Liver (tissue), 9 donors: ENCODE measurements around the gene PERCC1. TPM values are rescaled to one million over a fixed set of nuclear protein-coding genes. Genes with fewer than 3 reads are reported as not detected.

Experiments
- DNase-seq: peaks from one replicate; pipeline ENCODE4 v3.0.0-alpha.2; 2017; ENCODE audit warnings: low spot score
- H3K27ac ChIP-seq, 2 donors: one replicate each; pipeline ENCODE4 v1.7.0; 2013; ENCODE audit warnings: inconsistent platforms in 2 of 2, low read length in 2 of 2, control low read depth in 1 of 2, low read depth in 1 of 2, mild to moderate bottlenecking in 1 of 2
- H3K27me3 ChIP-seq, 4 donors: one replicate each; pipeline versions ENCODE4 v1.6.1 to v1.7.0; 2013; ENCODE audit warnings: low read length in 3 of 4, inconsistent platforms in 1 of 4, mild to moderate bottlenecking in 1 of 4, moderate library complexity in 1 of 4; ENCODE audit not compliant: control insufficient read depth in 4 of 4, insufficient read depth in 4 of 4
- H3K36me3 ChIP-seq, 4 donors: one replicate each; pipeline versions ENCODE4 v1.6.1 to v1.7.0; 2013; ENCODE audit warnings: low read length in 3 of 4, mild to moderate bottlenecking in 3 of 4, low read depth in 1 of 4, moderate library complexity in 1 of 4; ENCODE audit not compliant: control insufficient read depth in 4 of 4, insufficient read depth in 3 of 4
- H3K4me1 ChIP-seq, 4 donors: one replicate each; pipeline versions ENCODE4 v1.6.1 to v1.7.0; 2013; ENCODE audit warnings: low read length in 3 of 4, mild to moderate bottlenecking in 3 of 4, moderate library complexity in 1 of 4; ENCODE audit not compliant: control insufficient read depth in 4 of 4, insufficient read depth in 4 of 4
- H3K4me3 ChIP-seq, 3 donors: one replicate each; pipeline versions ENCODE4 v1.6.1 to v1.7.0; 2013; ENCODE audit warnings: low read length in 3 of 3, control low read depth in 1 of 3, low read depth in 1 of 3, mild to moderate bottlenecking in 1 of 3
- H3K9ac ChIP-seq, 2 donors: one replicate each; pipeline ENCODE4 v1.7.0; 2013; ENCODE audit warnings: low read length in 2 of 2, mild to moderate bottlenecking in 2 of 2, moderate library complexity in 2 of 2, control low read depth in 1 of 2, low read depth in 1 of 2
- H3K9me3 ChIP-seq, 4 donors: one replicate each; pipeline versions ENCODE4 v1.6.1 to v1.7.0; 2013; ENCODE audit warnings: low read length in 3 of 4; ENCODE audit not compliant: control insufficient read depth in 4 of 4
- EGR1 ChIP-seq, 2 donors: IDR thresholded peaks; 2 replicates each; pipeline ENCODE4 v1.6.1; 2016 to 2018; ENCODE audit warnings: antibody characterized with exemption in 2 of 2, low read depth in 2 of 2
- FOXA1 ChIP-seq: IDR thresholded peaks from 2 replicates; pipeline ENCODE4 v1.6.1; 2016; ENCODE audit warnings: antibody characterized with exemption
- FOXA2 ChIP-seq: IDR thresholded peaks from 2 replicates; pipeline ENCODE4 v1.6.1; 2016; ENCODE audit warnings: antibody characterized with exemption
- GABPA ChIP-seq, 2 donors: IDR thresholded peaks in 1 of 2; conservative IDR thresholded peaks in 1 of 2; 2 replicates each; pipeline ENCODE4 v1.6.1; 2016; ENCODE audit warnings: antibody characterized with exemption in 2 of 2, mild to moderate bottlenecking in 1 of 2, moderate library complexity in 1 of 2
- HNF4A ChIP-seq, 2 donors: conservative IDR thresholded peaks; 2 replicates each; pipeline ENCODE4 v1.6.1; 2016; ENCODE audit warnings: antibody characterized with exemption in 2 of 2, mild to moderate bottlenecking in 2 of 2
- HNF4G ChIP-seq: IDR thresholded peaks from 2 replicates; pipeline ENCODE4 v1.6.1; 2016; ENCODE audit warnings: antibody characterized with exemption
- NR2F2 ChIP-seq: IDR thresholded peaks from 2 replicates; pipeline ENCODE4 v1.6.1; 2016; ENCODE audit warnings: antibody characterized with exemption
- RAD21 ChIP-seq, 2 donors: IDR thresholded peaks; 2 replicates each; pipeline ENCODE4 v1.6.1; 2016; ENCODE audit warnings: antibody characterized with exemption in 2 of 2, mild to moderate bottlenecking in 2 of 2
- RXRA ChIP-seq, 2 donors: IDR thresholded peaks; 2 replicates each; pipeline ENCODE4 v1.6.1; 2017 to 2018; ENCODE audit warnings: antibody characterized with exemption in 2 of 2, mild to moderate bottlenecking in 1 of 2
- SP1 ChIP-seq: IDR thresholded peaks from 2 replicates; pipeline ENCODE4 v1.6.1; 2018; ENCODE audit warnings: antibody characterized with exemption, mild to moderate bottlenecking
- TAF1 ChIP-seq: conservative IDR thresholded peaks from 2 replicates; pipeline ENCODE4 v1.6.1; 2016; ENCODE audit warnings: antibody characterized with exemption, mild to moderate bottlenecking
- YY1 ChIP-seq: IDR thresholded peaks from 2 replicates; pipeline ENCODE4 v1.6.1; 2016; ENCODE audit warnings: antibody characterized with exemption, mild to moderate bottlenecking
- WGBS: extraction: QIAGEN DNeasy Blood & Tissue Kit; methylation state at CpG from one replicate; pipeline ENCODE4 v1.1.7; 2013; 5-methylcytosine and 5-hydroxymethylcytosine counted together
- polyA plus RNA-seq, 2 donors: library from polyadenylated mRNA; stranded (reverse) in 1 of 2; unstranded in 1 of 2; fragments of 200-250 nt in 1 of 2; fragments of >200 nt in 1 of 2; fragmentation: Nextera tagmentation in 1 of 2; extraction: Ambion mirVana in 1 of 2; gene quantifications; one replicate each; pipeline versions ENCODE4 v1.2.1 to v1.2.3, GENCODE V29; 2013 to 2015
- total RNA-seq, 2 donors: library from RNA; depleted of rRNA; stranded (reverse); fragments of >200 nt; gene quantifications; one replicate each; pipeline ENCODE4 v1.2.3, GENCODE V29; 2014
- TF ChIP-seq, protein P1 (sequence below): IDR thresholded peaks from 2 replicates; pipeline ENCODE4 v1.6.1; 2016; ENCODE audit warnings: antibody characterized with exemption
- TF ChIP-seq, protein P2 (sequence below): fragments of 150-350 bp; IDR thresholded peaks from 2 replicates; pipeline ENCODE4 v1.5.1; 2017; ENCODE audit warnings: improper control_type of control experiment, low read depth, low read length; ENCODE audit not compliant: missing input control
- TF ChIP-seq, protein P3 (sequence below): IDR thresholded peaks from 2 replicates; pipeline ENCODE4 v1.6.1; 2016; ENCODE audit warnings: antibody characterized with exemption
- TF ChIP-seq, protein P4 (sequence below): IDR thresholded peaks from 2 replicates; pipeline ENCODE4 v1.6.1; 2016; ENCODE audit warnings: antibody characterized with exemption, mild to moderate bottlenecking
- donor health status: healthy.
- donor health status: healthy.
- donor health status: healthy.
- donor health status: healthy.
- donor health status: healthy.

Gene PERCC1
- total and polyA plus RNA-seq, 4 donors, result 0.50 to 4.7 TPM; not detected in 2

DNA sequence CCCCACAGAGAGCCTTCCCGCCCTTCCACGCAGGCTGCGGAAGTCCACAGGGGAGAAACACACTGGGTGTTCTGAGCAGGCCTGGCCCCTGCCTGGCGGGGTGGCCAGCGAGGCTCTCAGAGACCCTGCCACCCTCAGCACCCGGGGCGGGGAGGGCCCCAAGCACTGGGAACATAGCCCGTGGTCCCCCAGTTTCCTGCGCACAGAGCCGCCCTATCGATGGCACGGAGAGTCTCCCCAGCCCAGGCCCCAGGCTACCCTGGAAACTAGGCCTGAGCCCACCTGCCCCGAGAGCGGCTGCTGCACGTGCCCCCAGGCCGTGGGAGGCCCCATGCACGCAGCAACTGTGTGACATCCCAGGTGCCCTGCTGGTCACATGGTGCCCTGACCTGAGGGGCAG, 23.7 kb downstream of the PERCC1 start:
- no peaks in the 10 kb centered on the region for H3K27me3 ChIP-seq
- H3K9ac ChIP-seq, result no peak overlapping the region
- H3K36me3 ChIP-seq, result peaks cover 0 to 55% (median 8%) of the 10 kb centered on the region in 4 donors
- H3K9me3 ChIP-seq, result no peaks in the 10 kb centered on the region
- H3K27ac ChIP-seq, result no peak overlapping the region
- no peak overlapping the region for H3K4me3 ChIP-seq
- H3K4me1 ChIP-seq, result no peaks in the 10 kb centered on the region
- WGBS, result 94% methylated on average over 17 of the region's 17 CpGs
- TF ChIP-seq, protein P1, sequence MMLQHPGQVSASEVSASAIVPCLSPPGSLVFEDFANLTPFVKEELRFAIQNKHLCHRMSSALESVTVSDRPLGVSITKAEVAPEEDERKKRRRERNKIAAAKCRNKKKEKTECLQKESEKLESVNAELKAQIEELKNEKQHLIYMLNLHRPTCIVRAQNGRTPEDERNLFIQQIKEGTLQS, result no peak
- no peak for TF ChIP-seq SP1
- no peak for TF ChIP-seq GABPA (IDR thresholded peaks at IDR 0.05 in 1 of 2, conservative IDR thresholded peaks at IDR 0.05 in 1 of 2)
- TF ChIP-seq RXRA (IDR thresholded peaks at IDR 0.05), result no peak
- TF ChIP-seq FOXA2, result no peak
- TF ChIP-seq HNF4A (conservative IDR thresholded peaks at IDR 0.05), result no peak
- TF ChIP-seq, protein P2, sequence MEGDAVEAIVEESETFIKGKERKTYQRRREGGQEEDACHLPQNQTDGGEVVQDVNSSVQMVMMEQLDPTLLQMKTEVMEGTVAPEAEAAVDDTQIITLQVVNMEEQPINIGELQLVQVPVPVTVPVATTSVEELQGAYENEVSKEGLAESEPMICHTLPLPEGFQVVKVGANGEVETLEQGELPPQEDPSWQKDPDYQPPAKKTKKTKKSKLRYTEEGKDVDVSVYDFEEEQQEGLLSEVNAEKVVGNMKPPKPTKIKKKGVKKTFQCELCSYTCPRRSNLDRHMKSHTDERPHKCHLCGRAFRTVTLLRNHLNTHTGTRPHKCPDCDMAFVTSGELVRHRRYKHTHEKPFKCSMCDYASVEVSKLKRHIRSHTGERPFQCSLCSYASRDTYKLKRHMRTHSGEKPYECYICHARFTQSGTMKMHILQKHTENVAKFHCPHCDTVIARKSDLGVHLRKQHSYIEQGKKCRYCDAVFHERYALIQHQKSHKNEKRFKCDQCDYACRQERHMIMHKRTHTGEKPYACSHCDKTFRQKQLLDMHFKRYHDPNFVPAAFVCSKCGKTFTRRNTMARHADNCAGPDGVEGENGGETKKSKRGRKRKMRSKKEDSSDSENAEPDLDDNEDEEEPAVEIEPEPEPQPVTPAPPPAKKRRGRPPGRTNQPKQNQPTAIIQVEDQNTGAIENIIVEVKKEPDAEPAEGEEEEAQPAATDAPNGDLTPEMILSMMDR, result no peak
- no peak for TF ChIP-seq TAF1
- no peak for TF ChIP-seq EGR1 (IDR thresholded peaks at IDR 0.05; ENCODE audit: low read depth in 2 of 2)
- TF ChIP-seq, protein P3, sequence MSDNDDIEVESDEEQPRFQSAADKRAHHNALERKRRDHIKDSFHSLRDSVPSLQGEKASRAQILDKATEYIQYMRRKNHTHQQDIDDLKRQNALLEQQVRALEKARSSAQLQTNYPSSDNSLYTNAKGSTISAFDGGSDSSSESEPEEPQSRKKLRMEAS, result no peak
- TF ChIP-seq YY1, result no peak
- TF ChIP-seq FOXA1, result no peak
- TF ChIP-seq RAD21 (IDR thresholded peaks at IDR 0.05), result no peak
- TF ChIP-seq NR2F2, result no peak
- no peak for DNase-seq

DNA sequence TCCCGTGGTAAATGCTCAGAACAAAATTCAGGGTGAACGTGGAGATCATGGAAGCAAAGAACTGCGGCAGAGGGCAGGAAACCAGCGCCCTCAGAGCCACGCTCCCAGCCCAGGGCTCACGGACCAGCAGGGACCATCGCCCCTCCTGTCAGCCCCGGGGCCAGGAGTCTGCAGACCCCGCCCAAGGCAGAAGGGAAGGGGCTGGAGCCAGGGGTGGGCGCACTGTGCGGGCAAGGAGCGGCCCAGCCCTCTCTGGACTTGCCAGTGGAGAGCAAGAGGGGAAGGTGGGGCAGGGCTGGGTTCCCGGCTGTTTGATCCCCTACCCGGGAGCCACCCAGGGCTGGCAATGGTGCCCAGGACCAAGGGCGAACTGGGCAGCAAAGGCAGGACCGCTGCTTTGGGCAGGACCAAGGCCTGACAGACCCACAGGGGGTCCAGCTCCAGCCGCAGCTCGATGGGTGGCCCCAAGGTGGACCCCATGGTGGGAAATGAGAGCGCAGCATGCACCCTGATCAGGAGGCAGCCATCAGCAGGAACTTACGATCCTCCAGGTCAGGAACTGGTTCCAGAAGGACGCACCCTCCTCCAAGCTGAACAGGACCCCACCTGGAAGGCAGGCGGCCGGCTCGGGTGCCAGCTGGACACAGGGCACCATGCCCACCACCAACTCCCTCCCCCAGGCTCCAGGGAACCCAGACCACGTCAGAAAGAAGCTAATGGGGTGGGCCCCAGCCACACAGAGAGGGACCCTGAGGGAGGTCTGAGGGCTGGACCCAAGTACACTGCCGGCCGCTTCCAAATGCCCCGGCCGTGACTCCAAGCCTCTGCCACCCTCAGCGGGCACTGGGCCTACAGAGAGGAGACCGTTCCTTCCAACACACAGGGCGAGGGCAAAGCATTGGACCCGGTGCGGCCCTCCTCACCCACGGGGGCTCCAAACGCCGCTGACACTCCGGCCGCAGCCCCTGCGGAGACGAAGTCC, 24.6 kb downstream of the PERCC1 start:
- Histone ChIP-seq H3K4me1 (no peaks in the 10 kb centered on the region), H3K4me3 (no peak overlapping the region), H3K9me3 (no peaks in the 10 kb centered on the region), H3K36me3 (peaks cover 0 to 58% (median 8%) of the 10 kb centered on the region in 4 donors), H3K27ac (no peak overlapping the region), H3K9ac (no peak overlapping the region), H3K27me3 (no peaks in the 10 kb centered on the region)
- DNase-seq, result no peak
- 96% methylated on average over 41 of the region's 41 CpGs for WGBS
- TF ChIP-seq YY1, result no peak
- TF ChIP-seq GABPA (IDR thresholded peaks at IDR 0.05 in 1 of 2, conservative IDR thresholded peaks at IDR 0.05 in 1 of 2), result no peak
- TF ChIP-seq SP1, result no peak
- TF ChIP-seq HNF4G, result no peak
- TF ChIP-seq FOXA2, result no peak
- TF ChIP-seq, protein P4, sequence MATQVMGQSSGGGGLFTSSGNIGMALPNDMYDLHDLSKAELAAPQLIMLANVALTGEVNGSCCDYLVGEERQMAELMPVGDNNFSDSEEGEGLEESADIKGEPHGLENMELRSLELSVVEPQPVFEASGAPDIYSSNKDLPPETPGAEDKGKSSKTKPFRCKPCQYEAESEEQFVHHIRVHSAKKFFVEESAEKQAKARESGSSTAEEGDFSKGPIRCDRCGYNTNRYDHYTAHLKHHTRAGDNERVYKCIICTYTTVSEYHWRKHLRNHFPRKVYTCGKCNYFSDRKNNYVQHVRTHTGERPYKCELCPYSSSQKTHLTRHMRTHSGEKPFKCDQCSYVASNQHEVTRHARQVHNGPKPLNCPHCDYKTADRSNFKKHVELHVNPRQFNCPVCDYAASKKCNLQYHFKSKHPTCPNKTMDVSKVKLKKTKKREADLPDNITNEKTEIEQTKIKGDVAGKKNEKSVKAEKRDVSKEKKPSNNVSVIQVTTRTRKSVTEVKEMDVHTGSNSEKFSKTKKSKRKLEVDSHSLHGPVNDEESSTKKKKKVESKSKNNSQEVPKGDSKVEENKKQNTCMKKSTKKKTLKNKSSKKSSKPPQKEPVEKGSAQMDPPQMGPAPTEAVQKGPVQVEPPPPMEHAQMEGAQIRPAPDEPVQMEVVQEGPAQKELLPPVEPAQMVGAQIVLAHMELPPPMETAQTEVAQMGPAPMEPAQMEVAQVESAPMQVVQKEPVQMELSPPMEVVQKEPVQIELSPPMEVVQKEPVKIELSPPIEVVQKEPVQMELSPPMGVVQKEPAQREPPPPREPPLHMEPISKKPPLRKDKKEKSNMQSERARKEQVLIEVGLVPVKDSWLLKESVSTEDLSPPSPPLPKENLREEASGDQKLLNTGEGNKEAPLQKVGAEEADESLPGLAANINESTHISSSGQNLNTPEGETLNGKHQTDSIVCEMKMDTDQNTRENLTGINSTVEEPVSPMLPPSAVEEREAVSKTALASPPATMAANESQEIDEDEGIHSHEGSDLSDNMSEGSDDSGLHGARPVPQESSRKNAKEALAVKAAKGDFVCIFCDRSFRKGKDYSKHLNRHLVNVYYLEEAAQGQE, result no peak
- TF ChIP-seq RXRA (IDR thresholded peaks at IDR 0.05), result no peak
